Liver (tissue), 9 donors: ENCODE measurements around the gene CABP4. TPM values are rescaled to one million over a fixed set of nuclear protein-coding genes. Genes with fewer than 3 reads are reported as not detected.

Experiments used
- DNase-seq: peaks from one replicate; pipeline ENCODE4 v3.0.0-alpha.2; 2017; ENCODE audit warnings: low spot score
- H3K27ac ChIP-seq, 2 donors: one replicate each; pipeline ENCODE4 v1.7.0; 2013; ENCODE audit warnings: inconsistent platforms in 2 of 2, low read length in 2 of 2, control low read depth in 1 of 2, low read depth in 1 of 2, mild to moderate bottlenecking in 1 of 2
- H3K27me3 ChIP-seq, 4 donors: one replicate each; pipeline versions ENCODE4 v1.6.1 to v1.7.0; 2013; ENCODE audit warnings: low read length in 3 of 4, inconsistent platforms in 1 of 4, mild to moderate bottlenecking in 1 of 4, moderate library complexity in 1 of 4; ENCODE audit not compliant: control insufficient read depth in 4 of 4, insufficient read depth in 4 of 4
- H3K36me3 ChIP-seq, 4 donors: one replicate each; pipeline versions ENCODE4 v1.6.1 to v1.7.0; 2013; ENCODE audit warnings: low read length in 3 of 4, mild to moderate bottlenecking in 3 of 4, low read depth in 1 of 4, moderate library complexity in 1 of 4; ENCODE audit not compliant: control insufficient read depth in 4 of 4, insufficient read depth in 3 of 4
- H3K4me1 ChIP-seq, 4 donors: one replicate each; pipeline versions ENCODE4 v1.6.1 to v1.7.0; 2013; ENCODE audit warnings: low read length in 3 of 4, mild to moderate bottlenecking in 3 of 4, moderate library complexity in 1 of 4; ENCODE audit not compliant: control insufficient read depth in 4 of 4, insufficient read depth in 4 of 4
- H3K4me3 ChIP-seq, 3 donors: one replicate each; pipeline versions ENCODE4 v1.6.1 to v1.7.0; 2013; ENCODE audit warnings: low read length in 3 of 3, control low read depth in 1 of 3, low read depth in 1 of 3, mild to moderate bottlenecking in 1 of 3
- H3K9ac ChIP-seq, 2 donors: one replicate each; pipeline ENCODE4 v1.7.0; 2013; ENCODE audit warnings: low read length in 2 of 2, mild to moderate bottlenecking in 2 of 2, moderate library complexity in 2 of 2, control low read depth in 1 of 2, low read depth in 1 of 2
- H3K9me3 ChIP-seq, 4 donors: one replicate each; pipeline versions ENCODE4 v1.6.1 to v1.7.0; 2013; ENCODE audit warnings: low read length in 3 of 4; ENCODE audit not compliant: control insufficient read depth in 4 of 4
- ATF3 ChIP-seq: IDR thresholded peaks from 2 replicates; pipeline ENCODE4 v1.6.1; 2016; ENCODE audit warnings: antibody characterized with exemption
- CTCF ChIP-seq: fragments of 150-350 bp; IDR thresholded peaks from 2 replicates; pipeline ENCODE4 v1.5.1; 2017; ENCODE audit warnings: improper control_type of control experiment, low read depth, low read length; ENCODE audit not compliant: missing input control
- FOXA1 ChIP-seq: IDR thresholded peaks from 2 replicates; pipeline ENCODE4 v1.6.1; 2016; ENCODE audit warnings: antibody characterized with exemption
- FOXA2 ChIP-seq: IDR thresholded peaks from 2 replicates; pipeline ENCODE4 v1.6.1; 2016; ENCODE audit warnings: antibody characterized with exemption
- HNF4A ChIP-seq, 2 donors: conservative IDR thresholded peaks; 2 replicates each; pipeline ENCODE4 v1.6.1; 2016; ENCODE audit warnings: antibody characterized with exemption in 2 of 2, mild to moderate bottlenecking in 2 of 2
- HNF4G ChIP-seq: IDR thresholded peaks from 2 replicates; pipeline ENCODE4 v1.6.1; 2016; ENCODE audit warnings: antibody characterized with exemption
- MAX ChIP-seq: IDR thresholded peaks from 2 replicates; pipeline ENCODE4 v1.6.1; 2016; ENCODE audit warnings: antibody characterized with exemption
- NR2F2 ChIP-seq: IDR thresholded peaks from 2 replicates; pipeline ENCODE4 v1.6.1; 2016; ENCODE audit warnings: antibody characterized with exemption
- RAD21 ChIP-seq, 2 donors: IDR thresholded peaks; 2 replicates each; pipeline ENCODE4 v1.6.1; 2016; ENCODE audit warnings: antibody characterized with exemption in 2 of 2, mild to moderate bottlenecking in 2 of 2
- REST ChIP-seq: IDR thresholded peaks from 2 replicates; pipeline ENCODE4 v1.6.1; 2016; ENCODE audit warnings: antibody characterized with exemption, mild to moderate bottlenecking
- TAF1 ChIP-seq: conservative IDR thresholded peaks from 2 replicates; pipeline ENCODE4 v1.6.1; 2016; ENCODE audit warnings: antibody characterized with exemption, mild to moderate bottlenecking
- YY1 ChIP-seq: IDR thresholded peaks from 2 replicates; pipeline ENCODE4 v1.6.1; 2016; ENCODE audit warnings: antibody characterized with exemption, mild to moderate bottlenecking
- WGBS: extraction: QIAGEN DNeasy Blood & Tissue Kit; methylation state at CpG from one replicate; pipeline ENCODE4 v1.1.7; 2013; 5-methylcytosine and 5-hydroxymethylcytosine counted together
- polyA plus RNA-seq, 2 donors: library from polyadenylated mRNA; stranded (reverse) in 1 of 2; unstranded in 1 of 2; fragments of 200-250 nt in 1 of 2; fragments of >200 nt in 1 of 2; fragmentation: Nextera tagmentation in 1 of 2; extraction: Ambion mirVana in 1 of 2; gene quantifications; one replicate each; pipeline versions ENCODE4 v1.2.1 to v1.2.3, GENCODE V29; 2013 to 2015
- total RNA-seq, 2 donors: library from RNA; depleted of rRNA; stranded (reverse); fragments of >200 nt; gene quantifications; one replicate each; pipeline ENCODE4 v1.2.3, GENCODE V29; 2014
- donor health status: healthy.
- donor health status: healthy.
- donor health status: healthy.
- donor health status: healthy.
- donor health status: healthy.

Gene CABP4
- total and polyA plus RNA-seq, 4 donors, result 0.85 to 2.9 (median 1.6) TPM

- 98% methylated on average over 18 of the region's 18 CpGs for WGBS
- no peak overlapping the region for H3K27ac ChIP-seq
- H3K9ac ChIP-seq, result no peak overlapping the region
- peaks cover 0 to 2% (median 1%) of the 10 kb centered on the region in 4 donors for H3K36me3 ChIP-seq
- TF ChIP-seq TAF1, result no peak
- TF ChIP-seq MAX, result no peak
- TF ChIP-seq RAD21 (IDR thresholded peaks at IDR 0.05), result no peak
- TF ChIP-seq CTCF, result no peak
- no peak overlapping the region for H3K4me3 ChIP-seq
- no peak for DNase-seq
- peaks cover 8 to 29% (median 14%) of the 10 kb centered on the region in 4 donors for H3K4me1 ChIP-seq
- H3K27me3 ChIP-seq, result no peaks in the 10 kb centered on the region
- H3K9me3 ChIP-seq, result no peaks in the 10 kb centered on the region
These were observed 46.7 kb downstream of the CABP4 start for GRCh38 chr11:67501854-67502253.

- 97% methylated on average over 18 of the region's 18 CpGs for WGBS
- Histone ChIP-seq H3K36me3 (peaks cover 0 to 2% (median 1%) of the 10 kb centered on the region in 4 donors), H3K9ac (no peak overlapping the region), H3K4me1 (peaks cover 8 to 35% (median 19%) of the 10 kb centered on the region in 4 donors), H3K4me3 (no peak overlapping the region), H3K27ac (no peak overlapping the region), H3K9me3 (no peaks in the 10 kb centered on the region), H3K27me3 (no peaks in the 10 kb centered on the region)
- no peak for TF ChIP-seq NR2F2
- no peak for DNase-seq
These were observed 47.3 kb downstream of the CABP4 start for GRCh38 chr11:67502328-67502979.

- H3K9ac ChIP-seq, result no peak overlapping the region
- DNase-seq, result no peak
These were observed 48.2 kb downstream of the CABP4 start for GRCh38 chr11:67503119-67504004.

More at GRCh38 chr11:67503119-67504004, 48.2 kb downstream of the CABP4 start:
- H3K4me3 ChIP-seq, result peak overlapping the region in 1 of 3 donors; percentile 63
- TF ChIP-seq RAD21 (IDR thresholded peaks at IDR 0.05) (no peak), REST (no peak), HNF4G (no peak), FOXA2 (no peak), YY1 (no peak), ATF3 (no peak), FOXA1 (no peak), HNF4A (conservative IDR thresholded peaks at IDR 0.05) (no peak)
- peaks cover 8 to 40% (median 21%) of the 10 kb centered on the region in 4 donors for H3K4me1 ChIP-seq
- no peaks in the 10 kb centered on the region for H3K27me3 ChIP-seq
- no peaks in the 10 kb centered on the region for H3K9me3 ChIP-seq
- H3K36me3 ChIP-seq, result peaks cover 0 to 2% (median 1%) of the 10 kb centered on the region in 4 donors
- H3K27ac ChIP-seq, result no peak overlapping the region
- 88% methylated on average over 19 of the region's 19 CpGs for WGBS
